SK-N-SH treated with all-trans-retinoic acid at 6 μM for 48 hours (cell line): ENCODE data around the gene UBE4B.

Experiments used
- RARB ChIP-seq: fragments of 250-450 bp; sonication (Bioruptor Pico); IDR thresholded peaks from 2 replicates; pipeline ENCODE4 v1.8.0; 2021; ENCODE audit warnings: mild to moderate bottlenecking, moderate library complexity
- ZC3H10 ChIP-seq: fragments of 250-450 bp; sonication (Bioruptor Pico); IDR thresholded peaks from 2 replicates; pipeline ENCODE4 v1.5.1; 2021; ENCODE audit warnings: mild to moderate bottlenecking, moderate library complexity

- TF ChIP-seq ZC3H10 (CRISPR knock-in tag) (no peak), RARB (no peak)
Observed at GRCh38 chr1:10149231-10149630, 116.5 kb downstream of the UBE4B start.
